Neural cell (in vitro differentiated cells): Measurements from ENCODE around the gene ETV6. TPM values are rescaled to one million over a fixed set of nuclear protein-coding genes. Genes with fewer than 3 reads are reported as not detected.

Experiments used
- H2AFZ ChIP-seq: fragments of 200-600, 300-800 bp; sonication (generic), shearing (Covaris generic); 2 replicates; pipeline ENCODE4 v1.6.0; 2014; ENCODE audit warnings: low read depth, mild to moderate bottlenecking, antibody characterized with exemption, low read length, moderate library complexity
- H3F3A ChIP-seq: fragments of 200-600 bp; shearing (Covaris generic); 2 replicates; pipeline ENCODE4 v1.6.1; 2016; ENCODE audit warnings: mild to moderate bottlenecking, moderate library complexity, mixed read lengths, antibody characterized with exemption, low read length; ENCODE audit not compliant: insufficient read depth, poor library complexity, severe bottlenecking
- H3K27ac ChIP-seq: fragments of 200-600, 300-800 bp; sonication (generic), shearing (Covaris generic); 2 replicates; pipeline ENCODE4 v1.5.1; 2014; ENCODE audit warnings: mild to moderate bottlenecking, low read length, moderate library complexity
- H3K27me3 ChIP-seq: fragments of 300-800, 200-600 bp; sonication (generic), shearing (Covaris generic); 2 replicates; pipeline ENCODE4 v1.6.0; 2014; ENCODE audit warnings: mild to moderate bottlenecking, low read depth, low read length, moderate library complexity; ENCODE audit not compliant: insufficient read depth
- H3K36me3 ChIP-seq: fragments of 300-800, 200-600 bp; sonication (generic), shearing (Covaris generic); 2 replicates; pipeline ENCODE4 v1.5.1; 2014; ENCODE audit warnings: mild to moderate bottlenecking, antibody characterized with exemption, low read length, moderate library complexity; ENCODE audit not compliant: insufficient read depth
- H3K4me2 ChIP-seq: fragments of 300-800, 200-600 bp; sonication (generic), shearing (Covaris generic); 2 replicates; pipeline ENCODE4 v1.6.0; 2014; ENCODE audit warnings: mild to moderate bottlenecking, low read length
- H3K4me3 ChIP-seq: fragments of 300-800, 200-600 bp; sonication (generic), shearing (Covaris generic); 2 replicates; pipeline ENCODE4 v1.5.1; 2014; ENCODE audit warnings: mild to moderate bottlenecking, low read length, moderate library complexity
- H3K79me2 ChIP-seq: fragments of 200-600 bp; shearing (Covaris generic); replicated peaks from 2 replicates; pipeline ENCODE4 v1.6.0; 2014; ENCODE audit warnings: mild to moderate bottlenecking, low read length, moderate library complexity; ENCODE audit not compliant: insufficient read depth
- H3K9ac ChIP-seq: fragments of 300-800, 200-600 bp; sonication (generic), shearing (Covaris generic); 2 replicates; pipeline ENCODE4 v1.6.1; 2016; ENCODE audit warnings: mild to moderate bottlenecking, low read length, mixed read lengths
- H3K9me2 ChIP-seq: fragments of 200-600 bp; shearing (Covaris generic); 2 replicates; pipeline ENCODE4 v1.6.1; 2016; ENCODE audit warnings: mild to moderate bottlenecking, low read length, mixed read lengths; ENCODE audit not compliant: insufficient read depth
- H3K9me3 ChIP-seq: fragments of 200-600, 300-800 bp; sonication (generic), shearing (Covaris generic); 2 replicates; pipeline ENCODE4 v1.6.1; 2016; ENCODE audit warnings: mild to moderate bottlenecking, mixed run types, low read length, moderate library complexity, mixed read lengths
- H4K20me1 ChIP-seq: fragments of 200-600 bp; shearing (Covaris generic); 2 replicates; pipeline ENCODE4 v1.6.1; 2016; ENCODE audit warnings: mild to moderate bottlenecking, mixed run types; ENCODE audit not compliant: insufficient read depth
- EP300 ChIP-seq: fragments of 450-650 bp; conservative IDR thresholded peaks from 2 replicates; pipeline ENCODE4 v1.6.1; 2014; ENCODE audit warnings: antibody characterized with exemption, mild to moderate bottlenecking, moderate library complexity; ENCODE audit not compliant: poor library complexity, severe bottlenecking
- MXI1 ChIP-seq: fragments of 450-650 bp; conservative IDR thresholded peaks from 2 replicates; pipeline ENCODE4 v1.6.1; 2014; ENCODE audit warnings: antibody characterized with exemption, mild to moderate bottlenecking; ENCODE audit not compliant: poor library complexity, severe bottlenecking
- POLR2AphosphoS5 ChIP-seq: IDR thresholded peaks from 2 replicates; pipeline ENCODE4 v1.6.1; 2012
- RAD21 ChIP-seq: fragments of 450-650 bp; conservative IDR thresholded peaks from 2 replicates; pipeline ENCODE4 v1.6.1; 2014; ENCODE audit warnings: antibody characterized with exemption, mild to moderate bottlenecking, moderate library complexity
- SMC3 ChIP-seq: fragments of 450-650 bp; conservative IDR thresholded peaks from 2 replicates; pipeline ENCODE4 v1.6.1; 2014; ENCODE audit warnings: antibody characterized with exemption, mild to moderate bottlenecking, moderate library complexity; ENCODE audit not compliant: poor library complexity
- TAF1 ChIP-seq: IDR thresholded peaks from 2 replicates; pipeline ENCODE4 v1.6.1; 2012; ENCODE audit warnings: low read depth
- polyA plus RNA-seq: library from polyadenylated mRNA; depleted of rRNA; stranded (reverse); fragments of >200 nt; gene quantifications from 2 replicates; pipeline ENCODE4 v1.2.3, GENCODE V29; 2014
- TF ChIP-seq, protein P1 (sequence below): fragments of 450-650 bp; IDR thresholded peaks from 2 replicates; pipeline ENCODE4 v1.5.1; 2014; ENCODE audit warnings: antibody characterized with exemption, mild to moderate bottlenecking, moderate library complexity; ENCODE audit not compliant: poor library complexity, severe bottlenecking
- TF ChIP-seq, protein P2 (sequence below): IDR thresholded peaks from 2 replicates; pipeline ENCODE4 v1.6.1; 2012; ENCODE audit warnings: borderline replicate concordance

ETV6 gene
- polyA plus RNA-seq, 1 donor from 2014 or later = 1.6 TPM

DNA sequence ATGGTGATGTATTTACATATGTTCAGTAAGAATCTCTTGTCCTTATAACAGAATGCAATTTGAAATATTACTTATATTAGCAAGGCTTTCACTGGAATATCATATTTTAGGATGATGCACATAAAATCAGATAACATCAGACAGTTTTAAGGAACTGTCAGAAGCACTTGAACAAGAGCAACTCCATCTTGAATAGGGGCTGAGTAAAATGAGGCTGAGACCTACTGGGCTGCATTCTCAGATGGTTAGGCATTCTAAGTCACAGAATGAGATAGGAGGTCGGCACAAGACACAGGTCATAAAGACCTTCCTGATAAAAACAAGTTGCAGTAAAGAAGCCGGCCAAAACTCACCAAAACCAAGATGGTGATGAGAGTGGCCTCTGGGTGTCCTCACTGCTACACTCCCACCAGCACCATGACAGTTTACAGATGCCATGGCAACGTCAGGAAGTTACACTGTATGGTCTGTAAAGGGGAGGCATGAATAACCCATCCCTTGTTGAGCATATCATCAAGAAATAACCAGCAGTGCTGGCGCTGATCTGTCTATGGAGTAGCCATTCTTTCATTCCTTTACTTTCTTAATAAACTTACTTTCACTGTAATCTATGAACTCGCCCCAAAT is 27.6 kb upstream of the ETV6 start:
- Histone ChIP-seq H3K27ac (no peak overlapping the region), H3K36me3 (no peaks in the 10 kb centered on the region), H3K9me2 (no peaks in the 10 kb centered on the region), H3K4me3 (no peak overlapping the region), H3K27me3 (no peaks in the 10 kb centered on the region), H3F3A (no peaks in the 10 kb centered on the region), H3K79me2 (no peaks in the 10 kb centered on the region), H3K4me2 (no peak overlapping the region), H3K9me3 (no peaks in the 10 kb centered on the region), H4K20me1 (no peaks in the 10 kb centered on the region), H2AFZ (no peak overlapping the region), H3K9ac (no peak overlapping the region)
- TF ChIP-seq TAF1 = no peak
- no peak for TF ChIP-seq MXI1
- peak; percentile 36 for TF ChIP-seq SMC3
- TF ChIP-seq, protein P1, sequence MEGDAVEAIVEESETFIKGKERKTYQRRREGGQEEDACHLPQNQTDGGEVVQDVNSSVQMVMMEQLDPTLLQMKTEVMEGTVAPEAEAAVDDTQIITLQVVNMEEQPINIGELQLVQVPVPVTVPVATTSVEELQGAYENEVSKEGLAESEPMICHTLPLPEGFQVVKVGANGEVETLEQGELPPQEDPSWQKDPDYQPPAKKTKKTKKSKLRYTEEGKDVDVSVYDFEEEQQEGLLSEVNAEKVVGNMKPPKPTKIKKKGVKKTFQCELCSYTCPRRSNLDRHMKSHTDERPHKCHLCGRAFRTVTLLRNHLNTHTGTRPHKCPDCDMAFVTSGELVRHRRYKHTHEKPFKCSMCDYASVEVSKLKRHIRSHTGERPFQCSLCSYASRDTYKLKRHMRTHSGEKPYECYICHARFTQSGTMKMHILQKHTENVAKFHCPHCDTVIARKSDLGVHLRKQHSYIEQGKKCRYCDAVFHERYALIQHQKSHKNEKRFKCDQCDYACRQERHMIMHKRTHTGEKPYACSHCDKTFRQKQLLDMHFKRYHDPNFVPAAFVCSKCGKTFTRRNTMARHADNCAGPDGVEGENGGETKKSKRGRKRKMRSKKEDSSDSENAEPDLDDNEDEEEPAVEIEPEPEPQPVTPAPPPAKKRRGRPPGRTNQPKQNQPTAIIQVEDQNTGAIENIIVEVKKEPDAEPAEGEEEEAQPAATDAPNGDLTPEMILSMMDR = peak; percentile 25

DNA sequence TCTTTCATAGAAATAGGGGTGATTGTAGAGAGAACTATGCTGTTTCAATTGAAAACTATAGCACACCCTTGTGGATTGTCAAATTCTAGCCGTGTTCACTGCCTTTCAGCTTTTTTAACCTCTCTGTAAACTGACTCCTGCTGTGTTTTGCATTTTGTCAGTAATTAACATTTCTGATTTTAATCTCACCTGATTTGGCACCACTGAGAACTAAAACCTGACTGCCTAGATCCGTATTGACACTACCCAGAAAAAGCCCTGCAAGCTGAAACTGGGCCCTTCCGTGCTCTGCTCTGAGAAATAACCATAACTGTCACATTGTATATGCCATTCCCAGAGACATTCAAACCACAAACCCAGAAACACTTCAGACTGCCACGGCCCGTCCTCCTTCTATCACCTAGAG is 26.6 kb upstream of the ETV6 start:
- no peak for TF ChIP-seq POLR2AphosphoS5
- TF ChIP-seq TAF1 = no peak
- no peak for TF ChIP-seq RAD21
- no peak for TF ChIP-seq MXI1
- no peak for TF ChIP-seq EP300
- TF ChIP-seq, protein P2, sequence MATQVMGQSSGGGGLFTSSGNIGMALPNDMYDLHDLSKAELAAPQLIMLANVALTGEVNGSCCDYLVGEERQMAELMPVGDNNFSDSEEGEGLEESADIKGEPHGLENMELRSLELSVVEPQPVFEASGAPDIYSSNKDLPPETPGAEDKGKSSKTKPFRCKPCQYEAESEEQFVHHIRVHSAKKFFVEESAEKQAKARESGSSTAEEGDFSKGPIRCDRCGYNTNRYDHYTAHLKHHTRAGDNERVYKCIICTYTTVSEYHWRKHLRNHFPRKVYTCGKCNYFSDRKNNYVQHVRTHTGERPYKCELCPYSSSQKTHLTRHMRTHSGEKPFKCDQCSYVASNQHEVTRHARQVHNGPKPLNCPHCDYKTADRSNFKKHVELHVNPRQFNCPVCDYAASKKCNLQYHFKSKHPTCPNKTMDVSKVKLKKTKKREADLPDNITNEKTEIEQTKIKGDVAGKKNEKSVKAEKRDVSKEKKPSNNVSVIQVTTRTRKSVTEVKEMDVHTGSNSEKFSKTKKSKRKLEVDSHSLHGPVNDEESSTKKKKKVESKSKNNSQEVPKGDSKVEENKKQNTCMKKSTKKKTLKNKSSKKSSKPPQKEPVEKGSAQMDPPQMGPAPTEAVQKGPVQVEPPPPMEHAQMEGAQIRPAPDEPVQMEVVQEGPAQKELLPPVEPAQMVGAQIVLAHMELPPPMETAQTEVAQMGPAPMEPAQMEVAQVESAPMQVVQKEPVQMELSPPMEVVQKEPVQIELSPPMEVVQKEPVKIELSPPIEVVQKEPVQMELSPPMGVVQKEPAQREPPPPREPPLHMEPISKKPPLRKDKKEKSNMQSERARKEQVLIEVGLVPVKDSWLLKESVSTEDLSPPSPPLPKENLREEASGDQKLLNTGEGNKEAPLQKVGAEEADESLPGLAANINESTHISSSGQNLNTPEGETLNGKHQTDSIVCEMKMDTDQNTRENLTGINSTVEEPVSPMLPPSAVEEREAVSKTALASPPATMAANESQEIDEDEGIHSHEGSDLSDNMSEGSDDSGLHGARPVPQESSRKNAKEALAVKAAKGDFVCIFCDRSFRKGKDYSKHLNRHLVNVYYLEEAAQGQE = no peak
- TF ChIP-seq, protein P1 = no peak
- no peak for TF ChIP-seq SMC3
- H3K4me3 ChIP-seq = no peak overlapping the region
- H3K36me3 ChIP-seq = no peaks in the 10 kb centered on the region
- no peak overlapping the region for H3K9ac ChIP-seq
- H3K27ac ChIP-seq = no peak overlapping the region
- no peaks in the 10 kb centered on the region for H3F3A ChIP-seq
- no peaks in the 10 kb centered on the region for H3K9me3 ChIP-seq
- no peak overlapping the region for H2AFZ ChIP-seq
- H3K4me2 ChIP-seq = no peak overlapping the region
- no peaks in the 10 kb centered on the region for H3K79me2 ChIP-seq
- H3K27me3 ChIP-seq = no peaks in the 10 kb centered on the region
- no peaks in the 10 kb centered on the region for H4K20me1 ChIP-seq
- no peaks in the 10 kb centered on the region for H3K9me2 ChIP-seq
